HG02870 (cell line): ENCODE measurements around the gene ZSCAN2.

ENCODE experiments used
- ATAC-seq: cut with Tn5 transposase; IDR thresholded peaks from one replicate; pipeline ENCODE4 v1.9.1; 2021; ENCODE audit warnings: mild to moderate bottlenecking, moderate library complexity; ENCODE audit not compliant: unreplicated experiment

The ZSCAN2 gene

DNA sequence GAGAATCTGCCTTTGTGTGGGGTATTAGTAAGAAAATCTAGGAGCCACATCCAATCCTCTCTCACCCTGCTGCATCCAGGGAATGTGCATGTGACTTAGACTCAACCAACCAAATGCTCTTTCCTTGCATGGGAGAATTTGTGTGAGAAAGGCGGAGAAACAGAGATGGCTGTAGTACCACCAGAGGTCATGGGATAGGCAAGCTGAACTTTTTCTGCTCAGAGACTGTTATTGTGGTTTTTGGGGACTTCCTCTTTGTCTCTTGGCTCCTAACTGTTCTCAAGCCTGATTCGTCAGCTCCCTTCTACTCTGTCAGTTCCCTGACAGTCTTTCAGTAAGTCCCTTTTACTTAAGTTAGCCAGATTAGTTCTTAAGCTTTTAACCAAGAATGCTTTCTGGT is 2.6 kb upstream of the ZSCAN2 start:
- peak; percentile 46 for ATAC-seq

GRCh38 chr15:84598993-84599392 is 1.8 kb upstream of the ZSCAN2 start:
- ATAC-seq: no peak

DNA sequence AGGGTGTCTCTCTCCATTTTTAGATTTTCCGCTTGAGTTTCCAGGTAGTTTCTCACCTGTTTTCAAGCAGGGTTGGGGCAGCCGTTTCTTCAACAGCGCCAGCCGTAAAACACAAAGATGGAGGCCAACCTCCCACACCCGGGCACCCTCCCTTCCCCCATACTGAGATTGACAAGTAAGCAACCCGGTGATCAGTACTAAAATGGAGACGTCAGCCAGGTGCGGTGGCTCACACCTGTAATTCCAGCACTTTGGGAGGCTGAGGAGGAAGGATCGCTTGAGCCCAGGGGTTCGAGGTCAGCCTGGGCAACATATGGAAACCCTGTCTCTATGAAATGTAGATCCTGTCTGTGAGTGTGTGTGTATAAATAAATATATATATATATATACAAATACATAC is 903 bp upstream of the ZSCAN2 start:
- ATAC-seq: no peak

DNA sequence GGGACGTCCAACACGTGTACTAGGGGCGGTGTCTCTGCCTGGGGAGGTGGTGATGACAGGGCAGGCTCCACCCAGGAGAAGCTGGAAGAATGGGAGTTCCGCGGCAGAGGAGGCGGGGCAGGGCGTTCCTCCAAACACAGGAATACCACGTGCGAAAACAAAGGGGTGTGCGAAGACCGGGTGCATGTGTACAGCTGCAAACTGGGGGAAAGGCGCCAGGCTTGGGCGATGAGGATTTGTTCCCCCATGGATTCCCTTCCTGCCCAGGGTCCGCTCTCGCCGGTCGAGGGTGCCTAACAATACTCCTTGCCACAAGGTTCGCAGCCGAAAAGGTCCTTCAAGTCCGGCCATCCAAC is 500 bp upstream of the ZSCAN2 start:
- ATAC-seq: peak; percentile 5

DNA sequence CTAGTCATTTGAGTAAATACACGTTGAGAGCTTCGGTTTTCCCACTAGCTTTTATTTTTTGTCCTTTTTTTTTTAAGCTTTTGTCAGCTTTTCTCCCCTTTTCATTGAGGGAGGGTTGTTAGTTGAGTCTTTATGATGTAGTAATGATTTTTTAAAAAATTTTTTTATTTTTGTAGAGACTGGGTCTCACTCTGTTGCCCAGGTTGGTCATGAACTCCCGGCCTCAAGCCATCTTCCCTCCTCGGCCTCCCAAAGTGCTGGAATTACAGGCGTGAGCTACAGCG is 688 bp downstream of the ZSCAN2 start:
- no peak for ATAC-seq

DNA sequence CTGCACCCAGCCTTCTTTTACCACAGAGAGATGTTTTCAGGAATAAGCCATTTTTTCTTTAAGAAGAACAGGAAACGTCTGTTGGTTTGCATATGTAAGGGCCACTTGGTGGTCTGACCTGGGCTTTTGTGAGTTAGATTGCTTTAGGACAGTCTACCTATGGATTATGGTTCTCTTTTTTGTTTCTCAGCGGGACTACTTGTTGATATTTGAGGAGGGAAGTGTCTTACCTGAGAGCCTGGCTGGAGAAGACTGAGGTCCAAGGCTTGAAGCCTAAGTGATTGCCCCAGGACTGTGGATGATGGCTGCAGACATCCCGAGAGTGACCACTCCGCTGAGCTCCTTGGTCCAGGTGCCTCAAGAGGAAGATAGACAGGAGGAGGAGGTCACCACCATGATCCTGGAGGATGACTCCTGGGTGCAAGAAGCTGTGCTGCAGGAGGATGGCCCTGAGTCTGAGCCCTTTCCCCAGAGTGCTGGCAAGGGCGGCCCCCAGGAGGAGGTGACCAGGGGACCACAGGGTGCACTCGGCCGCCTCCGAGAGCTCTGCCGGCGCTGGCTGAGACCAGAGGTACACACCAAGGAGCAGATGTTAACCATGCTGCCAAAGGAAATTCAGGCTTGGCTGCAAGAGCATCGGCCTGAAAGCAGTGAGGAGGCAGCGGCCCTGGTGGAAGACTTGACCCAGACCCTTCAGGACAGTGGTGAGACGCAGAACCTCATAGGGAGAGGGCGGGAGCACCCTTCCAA is 3.0 kb downstream of the ZSCAN2 start:
- ATAC-seq: no peak

DNA sequence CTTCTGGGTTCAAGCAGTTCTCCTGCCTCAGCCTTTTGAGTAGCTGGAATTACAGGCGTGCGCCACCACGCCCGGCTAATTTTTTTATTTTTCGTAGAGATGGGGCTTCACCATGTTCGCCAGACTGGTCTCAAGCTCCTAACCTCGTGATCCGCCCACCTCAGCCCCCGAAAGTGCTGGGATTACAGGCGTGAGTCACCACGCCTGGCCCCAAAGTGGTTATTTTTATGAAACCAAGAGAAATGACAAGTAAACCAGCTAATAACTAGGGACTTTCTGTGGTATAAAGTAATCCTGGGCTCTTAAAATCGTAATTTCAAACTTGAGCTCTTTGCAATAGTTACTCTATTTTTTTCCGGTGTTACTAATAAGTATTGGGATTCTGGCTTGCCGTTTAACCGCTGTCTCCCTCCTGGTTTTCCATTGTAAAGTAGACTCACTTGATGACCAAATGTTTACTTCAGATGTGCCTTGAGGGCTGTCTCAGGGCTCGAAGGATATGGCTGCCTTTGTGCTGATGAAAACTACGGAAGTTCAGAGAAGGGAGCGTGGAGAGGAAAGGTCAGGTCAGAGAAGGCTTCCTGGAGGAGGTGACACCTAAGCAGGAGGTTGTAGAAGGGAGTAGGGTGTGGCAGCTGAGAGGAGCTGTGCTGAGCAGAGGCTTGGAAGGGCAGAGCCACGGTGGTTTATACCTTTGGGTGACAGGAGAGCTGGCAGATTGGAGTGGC is 4.2 kb downstream of the ZSCAN2 start:
- no peak for ATAC-seq

GRCh38 chr15:84605554-84605882 is 4.7 kb downstream of the ZSCAN2 start:
- no peak for ATAC-seq

GRCh38 chr15:84606653-84607120 is 5.9 kb downstream of the ZSCAN2 start:
- ATAC-seq: no peak

- ATAC-seq: no peak
Observed at GRCh38 chr15:84608707-84609284, 8.0 kb downstream of the ZSCAN2 start.

DNA sequence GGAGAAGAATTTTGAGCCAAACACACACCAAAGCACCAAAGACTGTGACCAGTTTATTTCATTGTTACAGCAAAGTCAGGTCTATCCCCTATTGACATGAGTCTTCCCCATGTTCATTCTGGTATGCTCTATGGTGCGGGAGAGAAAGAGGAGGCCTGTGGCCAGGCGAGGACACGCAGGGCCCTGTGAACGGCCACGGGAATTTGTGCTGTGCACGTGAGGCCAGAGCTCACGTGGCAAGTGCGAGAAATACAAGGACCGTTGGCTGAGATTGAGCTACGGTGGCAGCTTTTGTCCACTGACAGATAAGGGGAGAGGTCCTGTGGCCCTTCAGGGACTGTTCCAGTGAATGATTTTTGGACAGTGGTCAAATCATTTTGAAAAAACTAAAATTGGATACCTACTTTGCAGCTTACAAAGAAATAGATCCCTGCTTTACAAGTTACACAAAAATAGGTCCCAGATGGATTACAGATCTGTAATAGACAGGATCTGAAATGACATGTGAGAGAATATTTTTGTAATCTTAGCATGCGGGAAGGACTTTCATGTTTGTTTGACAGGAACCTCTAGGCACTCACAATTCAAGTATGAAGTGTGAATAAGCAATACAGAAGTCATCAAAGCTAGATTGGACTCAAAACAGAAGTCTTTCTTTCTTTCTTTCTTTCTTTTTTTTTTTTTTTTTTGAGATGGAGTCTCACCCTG is 9.2 kb downstream of the ZSCAN2 start:
- no peak for ATAC-seq

- ATAC-seq: no peak
Observed at GRCh38 chr15:84611631-84612030, 10.8 kb downstream of the ZSCAN2 start.

GRCh38 chr15:84616235-84616634 is 15.4 kb downstream of the ZSCAN2 start:
- ATAC-seq: no peak

GRCh38 chr15:84620626-84621025 is 19.8 kb downstream of the ZSCAN2 start:
- no peak for ATAC-seq

DNA sequence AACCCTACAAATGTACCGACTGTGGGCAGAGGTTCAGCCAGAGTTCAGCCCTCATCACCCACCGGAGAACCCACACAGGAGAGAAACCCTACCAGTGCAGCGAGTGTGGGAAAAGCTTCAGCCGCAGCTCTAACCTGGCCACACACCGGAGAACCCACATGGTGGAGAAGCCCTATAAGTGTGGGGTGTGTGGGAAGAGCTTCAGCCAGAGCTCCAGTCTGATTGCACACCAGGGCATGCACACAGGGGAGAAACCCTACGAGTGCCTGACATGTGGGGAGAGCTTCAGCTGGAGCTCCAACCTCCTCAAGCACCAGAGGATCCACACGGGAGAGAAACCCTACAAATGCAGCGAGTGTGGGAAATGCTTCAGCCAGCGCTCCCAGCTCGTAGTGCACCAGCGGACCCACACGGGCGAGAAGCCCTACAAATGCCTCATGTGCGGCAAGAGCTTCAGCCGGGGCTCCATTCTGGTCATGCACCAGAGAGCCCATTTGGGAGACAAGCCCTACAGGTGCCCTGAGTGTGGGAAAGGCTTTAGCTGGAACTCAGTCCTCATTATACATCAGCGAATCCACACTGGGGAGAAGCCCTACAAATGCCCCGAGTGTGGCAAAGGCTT is 20.7 kb downstream of the ZSCAN2 start:
- ATAC-seq: no peak

GRCh38 chr15:84624359-84624758 is 23.6 kb downstream of the ZSCAN2 start:
- ATAC-seq: no peak

- ATAC-seq: no peak
Observed at GRCh38 chr15:84625123-84625522, 24.3 kb downstream of the ZSCAN2 start.

- ATAC-seq: no peak
Observed at GRCh38 chr15:84629033-84629432, 28.2 kb downstream of the ZSCAN2 start.

DNA sequence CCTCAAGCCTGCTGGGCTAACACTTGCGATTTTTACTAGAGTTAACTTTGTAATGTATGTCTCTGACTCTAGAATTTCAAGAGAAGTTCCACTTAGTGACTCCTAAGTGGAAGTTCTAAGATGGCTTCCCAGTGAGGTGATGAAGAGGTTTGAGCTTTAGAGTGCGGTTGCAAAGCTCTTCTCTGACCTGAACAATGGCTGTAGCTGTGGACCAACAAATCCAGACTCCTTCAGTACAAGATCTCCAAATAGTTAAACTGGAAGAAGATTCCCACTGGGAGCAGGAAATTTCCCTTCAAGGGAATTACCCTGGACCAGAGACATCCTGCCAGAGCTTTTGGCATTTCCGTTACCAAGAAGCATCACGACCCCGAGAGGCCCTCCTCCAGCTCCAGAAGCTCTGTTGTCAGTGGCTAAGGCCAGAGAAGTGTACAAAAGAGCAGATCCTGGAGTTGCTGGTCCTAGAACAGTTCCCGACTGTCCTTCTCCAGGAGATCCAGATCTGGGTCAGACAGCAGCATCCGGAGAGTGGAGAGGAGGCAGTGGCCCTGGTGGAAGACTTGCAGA is 31.0 kb downstream of the ZSCAN2 start:
- ATAC-seq: no peak

GRCh38 chr15:84633311-84634227 is 32.8 kb downstream of the ZSCAN2 start:
- peak; percentile 32 for ATAC-seq
